GM18511 (cell line): Measurements from ENCODE around the gene P2RX6.
"Not testable (repeated sequence)": the region's sequence is repeated elsewhere in the genome, so short reads cannot be mapped to it uniquely, and the experiment has no call there.

Experiments used
- ATAC-seq: cut with Tn5 transposase; IDR thresholded peaks from one replicate; pipeline ENCODE4 v1.9.1; 2021; ENCODE audit warnings: mild to moderate bottlenecking, moderate library complexity; ENCODE audit not compliant: unreplicated experiment

The P2RX6 gene

GRCh38 chr22:21051145-21051830 is 36.3 kb downstream of the P2RX6 start:
- no peak for ATAC-seq

- no peak for ATAC-seq
Observed at GRCh38 chr22:21051831-21052400, 37.0 kb downstream of the P2RX6 start.

- ATAC-seq, result no peak
Observed at GRCh38 chr22:21052715-21053459, 37.9 kb downstream of the P2RX6 start.

- no peak for ATAC-seq
Observed at GRCh38 chr22:21054046-21054713, 39.2 kb downstream of the P2RX6 start.

- ATAC-seq, result no peak
Observed at GRCh38 chr22:21054714-21055563, 40.0 kb downstream of the P2RX6 start.

GRCh38 chr22:21055564-21055834 is 40.5 kb downstream of the P2RX6 start:
- no peak for ATAC-seq

GRCh38 chr22:21055880-21056319 is 40.9 kb downstream of the P2RX6 start:
- ATAC-seq, result no peak

GRCh38 chr22:21060363-21060762 is 45.4 kb downstream of the P2RX6 start:
- ATAC-seq, result not testable (repeated sequence)

- ATAC-seq, result not testable (repeated sequence)
Observed at GRCh38 chr22:21061660-21062321, 46.8 kb downstream of the P2RX6 start.

GRCh38 chr22:21064425-21064824 is 49.5 kb downstream of the P2RX6 start:
- not testable (repeated sequence) for ATAC-seq

- ATAC-seq, result no peak
Observed at GRCh38 chr22:21064917-21065864, 50.2 kb downstream of the P2RX6 start.

- no peak for ATAC-seq
Observed at GRCh38 chr22:21067075-21067900, 52.3 kb downstream of the P2RX6 start.

GRCh38 chr22:21067901-21068680 is 53.1 kb downstream of the P2RX6 start:
- no peak for ATAC-seq

- ATAC-seq, result no peak
Observed at GRCh38 chr22:21068681-21069276, 53.8 kb downstream of the P2RX6 start.

- no peak for ATAC-seq
Observed at GRCh38 chr22:21069375-21069774, 54.4 kb downstream of the P2RX6 start.

GRCh38 chr22:21070690-21071615 is 56.0 kb downstream of the P2RX6 start:
- ATAC-seq, result no peak
